H1 (cell line): ENCODE measurements around the gene BLOC1S1. TPM values are rescaled to one million over a fixed set of nuclear protein-coding genes. Genes with fewer than 3 reads are reported as not detected.

Source experiments
- BACH1 ChIP-seq: IDR thresholded peaks from 2 replicates; pipeline ENCODE4 v1.6.1; 2012; ENCODE audit warnings: low read length, improper control_type of control experiment
- CBX5 ChIP-seq: fragments of 300-800, 300-1000 bp; sonication (generic); IDR thresholded peaks from 2 replicates; pipeline ENCODE4 v1.7.1; 2016; ENCODE audit warnings: antibody characterized with exemption, low read length, low read depth
- CEBPB ChIP-seq: IDR thresholded peaks from 2 replicates; pipeline ENCODE4 v1.6.1; 2012; ENCODE audit warnings: low read depth, low read length
- CTBP2 ChIP-seq: IDR thresholded peaks from 2 replicates; pipeline ENCODE4 v1.7.0; 2011; ENCODE audit warnings: borderline replicate concordance, mild to moderate bottlenecking, moderate library complexity, mixed read lengths, low read length; ENCODE audit not compliant: insufficient read depth, insufficient read length
- EP300 ChIP-seq, 2 experiments: IDR thresholded peaks; 1 replicate in 1 of 2; 2 replicates in 1 of 2; pipeline ENCODE4 v1.6.1; 2011 to 2012; ENCODE audit warnings: low read depth in 2 of 2, low read length in 2 of 2, mild to moderate bottlenecking in 2 of 2, borderline replicate concordance in 1 of 2, inconsistent platforms in 1 of 2, moderate library complexity in 1 of 2
- GTF2F1 ChIP-seq: IDR thresholded peaks from 2 replicates; pipeline ENCODE4 v1.6.1; 2012; ENCODE audit warnings: low read depth, low read length, improper control_type of control experiment, borderline replicate concordance
- KDM4A ChIP-seq: IDR thresholded peaks from one replicate; pipeline ENCODE4 v1.7.1; 2012; ENCODE audit warnings: low read depth, mild to moderate bottlenecking, moderate library complexity, low read length, inconsistent platforms; ENCODE audit not compliant: severe bottlenecking
- NANOG ChIP-seq: IDR thresholded peaks from 2 replicates; pipeline ENCODE4 v1.6.1; 2011; ENCODE audit warnings: low read length, low read depth, mild to moderate bottlenecking, inconsistent platforms; ENCODE audit not compliant: insufficient read depth, poor library complexity, severe bottlenecking
- POLR2A ChIP-seq, 2 experiments: IDR thresholded peaks; 1 replicate in 1 of 2; 2 replicates in 1 of 2; pipeline ENCODE4 v1.6.1; 2011; ENCODE audit warnings: low read depth in 2 of 2, low read length in 2 of 2, mild to moderate bottlenecking in 2 of 2; ENCODE audit errors: control extremely low read depth in 1 of 2
- RFX5 ChIP-seq: IDR thresholded peaks from 2 replicates; pipeline ENCODE4 v1.6.1; 2011; ENCODE audit warnings: low read depth, low read length, improper control_type of control experiment, borderline replicate concordance
- SAP30 ChIP-seq: fragments of 300-600 bp; sonication (generic); IDR thresholded peaks from 2 replicates; pipeline ENCODE4 v1.7.1; 2012; ENCODE audit warnings: low read length, moderate library complexity, mild to moderate bottlenecking, inconsistent platforms; ENCODE audit not compliant: insufficient read depth, insufficient replicate concordance
- SRF ChIP-seq: IDR thresholded peaks from 2 replicates; pipeline ENCODE4 v1.6.1; 2011; ENCODE audit warnings: mild to moderate bottlenecking, low read depth, low read length, moderate library complexity
- TAF1 ChIP-seq: IDR thresholded peaks from 2 replicates; pipeline ENCODE4 v1.6.1; 2011; ENCODE audit warnings: mild to moderate bottlenecking, low read depth, low read length
- TAF7 ChIP-seq: optimal IDR thresholded peaks from 2 replicates; pipeline ENCODE3; 2011; ENCODE audit warnings: low read depth, mild to moderate bottlenecking, inconsistent platforms, low read length, moderate library complexity, borderline replicate concordance
- polyA plus RNA-seq, 7 experiments: library from polyadenylated mRNA; depleted of rRNA in 3 of 7; stranded (reverse) in 5 of 7; unstranded in 2 of 7; fragments of >200 nt in 5 of 7; fragments of 200-250 nt in 2 of 7; gene quantifications; 1 replicate in 5 of 7; 2 replicates in 1 of 7; 4 replicates in 1 of 7; pipeline versions ENCODE4 v1.2.1 to v1.2.3, GENCODE V29; 2011 to 2013; ENCODE audit warnings: missing spikeins in 2 of 7, mixed read lengths in 2 of 7
- total RNA-seq: library from RNA; stranded (reverse); fragmentation: NEBNext Ultra II Directional; extraction: Animal tissue kit (Norgen Biotek cat#: 25700); gene quantifications from 2 replicates; pipeline ENCODE4 v1.2.1, GENCODE V29; 2021
- TF ChIP-seq, protein P1 (sequence below): IDR thresholded peaks from 2 replicates; pipeline ENCODE4 v1.6.1; 2011; ENCODE audit warnings: low read depth, mild to moderate bottlenecking, low read length; ENCODE audit not compliant: insufficient read depth
- TF ChIP-seq, protein P2 (sequence below), 3 experiments: IDR thresholded peaks; 1 replicate in 2 of 3; 2 replicates in 1 of 3; pipeline versions ENCODE4 v1.5.1 to v1.6.1; 2011; ENCODE audit warnings: low read length in 3 of 3, mild to moderate bottlenecking in 3 of 3, inconsistent platforms in 2 of 3, low read depth in 1 of 3, moderate library complexity in 1 of 3; ENCODE audit not compliant: insufficient read depth in 1 of 3; ENCODE audit errors: control extremely low read depth in 1 of 3

BLOC1S1 gene
- total and polyA plus RNA-seq, 2 of the 8 experiments (the other 6 are each of a cell fraction or from before 2014, with no cell fraction given): 91.1 to 185 TPM

DNA sequence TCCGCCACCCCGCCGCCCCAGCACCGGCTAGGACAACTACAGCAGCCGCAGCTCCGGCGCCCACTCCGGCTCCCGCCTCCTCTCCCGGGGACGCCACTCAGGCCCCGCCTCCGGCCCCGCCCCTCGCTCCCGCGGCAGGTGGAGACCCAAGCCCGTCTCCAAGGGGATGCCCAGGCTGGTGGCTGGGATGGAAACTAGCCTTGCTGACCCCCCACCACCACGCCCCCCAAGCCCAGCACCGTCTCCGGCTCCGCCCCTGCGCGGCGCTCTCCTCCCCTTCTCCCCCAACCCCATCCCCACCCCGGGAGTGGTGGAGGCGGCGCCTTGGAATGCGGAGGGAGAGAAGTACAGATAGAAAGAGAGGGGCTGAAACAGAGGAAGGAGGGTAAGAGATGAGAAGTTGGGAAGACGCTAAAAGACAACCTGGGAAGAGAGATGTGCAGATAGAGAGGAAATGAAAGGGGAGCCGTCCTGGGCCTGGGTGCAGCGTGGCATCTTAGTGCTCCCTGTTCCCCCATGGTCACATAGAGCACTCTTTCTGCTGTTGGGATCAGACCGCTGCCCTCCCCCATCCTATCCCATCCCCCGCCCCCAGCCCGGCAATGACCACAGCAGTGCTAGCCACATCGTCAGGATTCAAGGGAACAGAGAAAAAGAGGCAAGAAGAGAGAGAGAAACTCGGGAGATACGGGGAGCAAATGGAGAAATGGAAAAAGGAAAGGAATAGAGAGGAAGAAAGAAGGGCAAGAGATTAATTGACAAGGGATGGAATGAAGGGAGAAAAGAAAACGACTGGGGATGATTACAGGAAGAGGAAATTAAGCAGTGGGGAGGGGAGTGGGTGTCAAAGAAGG, 7.8 kb upstream of the BLOC1S1 start, which contains the start of gene ITGA7 (continued):
- TF ChIP-seq TAF7 (no peak), POLR2A (IDR thresholded peaks at IDR 0.05; ENCODE audit: control extremely low read depth in 1 of 2, low read depth in 2 of 2, low read length in 2 of 2) (no peak), EP300 (IDR thresholded peaks at IDR 0.05; ENCODE audit: borderline replicate concordance in 1 of 2, low read depth in 2 of 2, low read length in 2 of 2) (no peak), NANOG (no peak), KDM4A (no peak), SRF (no peak), RFX5 (no peak), GTF2F1 (no peak), CBX5 (no peak), SAP30 (no peak), BACH1 (no peak), CEBPB (no peak), CTBP2 (no peak), TAF1 (peak; percentile 48; the same call in 1 of the 2 replicates)
- TF ChIP-seq, protein P1, sequence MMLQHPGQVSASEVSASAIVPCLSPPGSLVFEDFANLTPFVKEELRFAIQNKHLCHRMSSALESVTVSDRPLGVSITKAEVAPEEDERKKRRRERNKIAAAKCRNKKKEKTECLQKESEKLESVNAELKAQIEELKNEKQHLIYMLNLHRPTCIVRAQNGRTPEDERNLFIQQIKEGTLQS: no peak
- TF ChIP-seq, protein P2, sequence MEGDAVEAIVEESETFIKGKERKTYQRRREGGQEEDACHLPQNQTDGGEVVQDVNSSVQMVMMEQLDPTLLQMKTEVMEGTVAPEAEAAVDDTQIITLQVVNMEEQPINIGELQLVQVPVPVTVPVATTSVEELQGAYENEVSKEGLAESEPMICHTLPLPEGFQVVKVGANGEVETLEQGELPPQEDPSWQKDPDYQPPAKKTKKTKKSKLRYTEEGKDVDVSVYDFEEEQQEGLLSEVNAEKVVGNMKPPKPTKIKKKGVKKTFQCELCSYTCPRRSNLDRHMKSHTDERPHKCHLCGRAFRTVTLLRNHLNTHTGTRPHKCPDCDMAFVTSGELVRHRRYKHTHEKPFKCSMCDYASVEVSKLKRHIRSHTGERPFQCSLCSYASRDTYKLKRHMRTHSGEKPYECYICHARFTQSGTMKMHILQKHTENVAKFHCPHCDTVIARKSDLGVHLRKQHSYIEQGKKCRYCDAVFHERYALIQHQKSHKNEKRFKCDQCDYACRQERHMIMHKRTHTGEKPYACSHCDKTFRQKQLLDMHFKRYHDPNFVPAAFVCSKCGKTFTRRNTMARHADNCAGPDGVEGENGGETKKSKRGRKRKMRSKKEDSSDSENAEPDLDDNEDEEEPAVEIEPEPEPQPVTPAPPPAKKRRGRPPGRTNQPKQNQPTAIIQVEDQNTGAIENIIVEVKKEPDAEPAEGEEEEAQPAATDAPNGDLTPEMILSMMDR (IDR thresholded peaks at IDR 0.05; ENCODE audit: control extremely low read depth in 1 of 3, insufficient read depth in 1 of 3, low read depth in 1 of 3, low read length in 3 of 3): no peak
